HG03159 (cell line): ENCODE measurements around the gene SEH1L.
A peak's percentile ranks its signal among the peaks of the same experiment; 100 is the strongest.
"Not testable (repeated sequence)": the region's sequence is repeated elsewhere in the genome, so short reads cannot be mapped to it uniquely, and the experiment has no call there.

Experiments
- ATAC-seq: cut with Tn5 transposase; IDR thresholded peaks from one replicate; pipeline ENCODE4 v1.9.1; 2021; ENCODE audit warnings: mild to moderate bottlenecking, moderate library complexity; ENCODE audit not compliant: unreplicated experiment

Gene SEH1L

GRCh38 chr18:12943215-12943614 lies 4.6 kb upstream of the SEH1L start:
- ATAC-seq: no peak

GRCh38 chr18:12944709-12945108 lies 3.1 kb upstream of the SEH1L start:
- ATAC-seq: no peak

GRCh38 chr18:12946549-12947284 lies 1.1 kb upstream of the SEH1L start:
- ATAC-seq: no peak

- ATAC-seq: peak; percentile 68
Measured at GRCh38 chr18:12948050-12948804, 416 bp downstream of the SEH1L start.

GRCh38 chr18:12958478-12958877 lies 10.7 kb downstream of the SEH1L start:
- no peak for ATAC-seq

- no peak for ATAC-seq
Measured at GRCh38 chr18:12960395-12960794, 12.6 kb downstream of the SEH1L start.

- ATAC-seq: no peak
Measured at GRCh38 chr18:12960853-12961397, 13.1 kb downstream of the SEH1L start.

GRCh38 chr18:12963069-12963468 lies 15.3 kb downstream of the SEH1L start:
- no peak for ATAC-seq

GRCh38 chr18:12968115-12968514 lies 20.3 kb downstream of the SEH1L start:
- ATAC-seq: no peak

GRCh38 chr18:12968619-12969018 lies 20.8 kb downstream of the SEH1L start:
- ATAC-seq: no peak

GRCh38 chr18:12973562-12974213 lies 25.9 kb downstream of the SEH1L start:
- no peak for ATAC-seq

GRCh38 chr18:12975488-12975887 lies 27.7 kb downstream of the SEH1L start:
- no peak for ATAC-seq

GRCh38 chr18:12976305-12976704 lies 28.5 kb downstream of the SEH1L start:
- ATAC-seq: no peak

- not testable (repeated sequence) for ATAC-seq
Measured at GRCh38 chr18:12980065-12980464, 32.3 kb downstream of the SEH1L start.

- ATAC-seq: no peak
Measured at GRCh38 chr18:12989397-12990122, 41.7 kb downstream of the SEH1L start.

- ATAC-seq: no peak
Measured at GRCh38 chr18:12990123-12990475, 42.3 kb downstream of the SEH1L start.

- ATAC-seq: no peak
Measured at GRCh38 chr18:12990641-12990966, 42.8 kb downstream of the SEH1L start.

- peak; percentile 85 for ATAC-seq
Measured at GRCh38 chr18:12990967-12991820, 43.4 kb downstream of the SEH1L start, which contains the start of gene CEP192. Gene CEP192 (plus strand): TSS chr18:12991362. CDS start chr18:12999425, 8,063 bp downstream.

GRCh38 chr18:12991821-12992179 lies 44.0 kb downstream of the SEH1L start:
- no peak for ATAC-seq

GRCh38 chr18:12993439-12993838 lies 45.6 kb downstream of the SEH1L start:
- ATAC-seq: no peak
